ENCODE measurements around the gene FTO. TPM values are rescaled to one million over a fixed set of nuclear protein-coding genes. Genes with fewer than 3 reads are reported as not detected.

The FTO gene
- total RNA-seq, 4 donors from 2014 or later, result 63.2 to 151 (median 105) TPM

DNA sequence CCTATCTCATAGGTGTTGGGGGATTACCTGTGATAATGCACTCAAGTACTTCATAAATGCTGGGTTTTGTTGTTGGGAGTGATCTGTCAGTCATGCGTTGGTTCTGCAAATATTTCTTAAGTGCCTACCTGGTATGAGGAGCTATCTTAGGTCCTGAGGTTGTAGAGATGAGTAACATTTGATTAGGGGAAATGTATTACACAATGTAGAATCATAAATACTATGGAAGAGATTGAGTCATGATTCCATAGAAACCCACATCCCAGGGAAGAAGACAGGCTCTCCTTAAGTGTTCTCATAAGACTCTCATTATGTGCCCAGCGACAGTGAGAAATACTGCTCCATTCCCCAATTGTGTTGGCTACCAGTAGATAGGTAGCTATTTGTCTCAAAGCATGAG lies 240.1 kb downstream of the FTO start:
- Histone ChIP-seq H3K27ac (no peak overlapping the region), H3K27me3 (no peaks in the 10 kb centered on the region), H3K36me3 (no peaks in the 10 kb centered on the region), H3K4me1 (no peaks in the 10 kb centered on the region), H3K9me3 (no peaks in the 10 kb centered on the region), H3K4me3 (no peak overlapping the region)
- intact Hi-C loops (cut with DNase I; ENCODE audit: low total_unique reads), result no loop called here
- TF ChIP-seq POLR2A (IDR thresholded peaks at IDR 0.05) (no peak), CTCF (IDR thresholded peaks at IDR 0.05) (no peak)
- no peak for DNase-seq

DNA sequence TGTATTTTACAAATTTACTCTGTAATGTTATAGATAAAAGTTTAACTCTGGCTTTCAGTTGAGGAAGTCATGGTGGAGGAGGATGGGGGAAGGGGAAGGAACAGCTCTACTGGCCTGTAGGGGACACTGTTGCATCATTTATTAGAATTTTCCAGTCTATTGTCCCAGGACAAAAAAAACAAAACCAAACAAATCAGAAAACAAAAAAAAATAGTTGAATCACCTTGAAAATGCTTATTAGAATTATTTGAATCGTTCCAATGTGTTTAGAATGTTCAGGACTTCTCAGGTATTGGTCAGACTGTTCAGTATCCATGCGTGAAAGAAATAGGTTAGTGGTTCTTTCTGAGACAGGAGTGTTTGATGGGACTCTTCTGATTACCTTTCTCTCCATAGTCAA lies 242.0 kb downstream of the FTO start:
- no peak for DNase-seq
- H3K4me1 ChIP-seq, result no peaks in the 10 kb centered on the region
- H3K9me3 ChIP-seq, result no peaks in the 10 kb centered on the region
- no peaks in the 10 kb centered on the region for H3K27me3 ChIP-seq
- H3K36me3 ChIP-seq, result no peaks in the 10 kb centered on the region
- no peak overlapping the region for H3K27ac ChIP-seq
- no peak overlapping the region for H3K4me3 ChIP-seq
- intact Hi-C loops (cut with DNase I; ENCODE audit: low total_unique reads), result no loop called here
- TF ChIP-seq CTCF (IDR thresholded peaks at IDR 0.05) (peak in 3 of 4 experiments; percentile 18 to 43 (median 32)), POLR2A (IDR thresholded peaks at IDR 0.05) (no peak)

GRCh38 chr16:53946746-53947386 lies 242.9 kb downstream of the FTO start:
- TF ChIP-seq POLR2A (IDR thresholded peaks at IDR 0.05) (no peak), CTCF (IDR thresholded peaks at IDR 0.05) (no peak)
- intact Hi-C loops (cut with DNase I; ENCODE audit: low total_unique reads), result no loop called here
- Histone ChIP-seq H3K4me1 (no peaks in the 10 kb centered on the region), H3K9me3 (no peaks in the 10 kb centered on the region), H3K36me3 (no peaks in the 10 kb centered on the region), H3K27ac (no peak overlapping the region), H3K27me3 (no peaks in the 10 kb centered on the region), H3K4me3 (no peak overlapping the region)
- no peak for DNase-seq

GRCh38 chr16:53947642-53948041 lies 243.7 kb downstream of the FTO start:
- intact Hi-C loops (cut with DNase I; ENCODE audit: low total_unique reads), result no loop called here
- no peak for DNase-seq
- Histone ChIP-seq H3K27me3 (no peaks in the 10 kb centered on the region), H3K9me3 (no peaks in the 10 kb centered on the region), H3K27ac (no peak overlapping the region), H3K4me1 (no peaks in the 10 kb centered on the region), H3K4me3 (no peak overlapping the region), H3K36me3 (no peaks in the 10 kb centered on the region)
- TF ChIP-seq POLR2A (IDR thresholded peaks at IDR 0.05) (no peak), CTCF (IDR thresholded peaks at IDR 0.05) (no peak)

GRCh38 chr16:53948326-53948725 lies 244.4 kb downstream of the FTO start:
- no peaks in the 10 kb centered on the region for H3K27me3 ChIP-seq
- H3K27ac ChIP-seq, result no peak overlapping the region
- H3K9me3 ChIP-seq, result no peaks in the 10 kb centered on the region
- no peaks in the 10 kb centered on the region for H3K4me1 ChIP-seq
- DNase-seq, result no peak
- H3K36me3 ChIP-seq, result no peaks in the 10 kb centered on the region
- no peak overlapping the region for H3K4me3 ChIP-seq
- intact Hi-C loops (cut with DNase I; ENCODE audit: low total_unique reads), result no loop called here
- no peak for TF ChIP-seq CTCF (IDR thresholded peaks at IDR 0.05)
- no peak for TF ChIP-seq POLR2A (IDR thresholded peaks at IDR 0.05)

All from uterus (tissue), 4 donors.